Stimulated activated CD4-positive, alpha-beta T cell treated with anti-CD3 and anti-CD28 coated beads, Interleukin-12 subunit alpha, Interleukin-12 subunit beta, amount 100 ng/mL, for 48 hours (primary cell): ENCODE data around the gene COPE.

Experiments used
- DNase-seq, 3 donors: peaks; one replicate each; pipeline ENCODE4 v3.0.0-alpha.2; 2020; ENCODE audit warnings: low read depth in 2 of 3, low spot score in 1 of 3

Gene COPE

GRCh38 chr19:18868380-18869022 lies 50.7 kb downstream of the COPE start:
- DNase-seq = no peak

- no peak for DNase-seq
Observed at GRCh38 chr19:18867751-18868150, 51.4 kb downstream of the COPE start.

- DNase-seq = no peak
Observed at GRCh38 chr19:18867199-18867598, 52.0 kb downstream of the COPE start.

GRCh38 chr19:18866800-18867123 lies 52.4 kb downstream of the COPE start:
- DNase-seq = no peak

GRCh38 chr19:18865973-18866799 lies 53.0 kb downstream of the COPE start:
- DNase-seq = peak; percentile 24 to 53 (median 49)

- DNase-seq = no peak
Observed at GRCh38 chr19:18865106-18865972, 53.8 kb downstream of the COPE start.

GRCh38 chr19:18863843-18864362 lies 55.3 kb downstream of the COPE start:
- no peak for DNase-seq

- no peak for DNase-seq
Observed at GRCh38 chr19:18862976-18863842, 56.0 kb downstream of the COPE start.

- no peak for DNase-seq
Observed at GRCh38 chr19:18861917-18862316, 57.3 kb downstream of the COPE start.

- no peak for DNase-seq
Observed at GRCh38 chr19:18861235-18861634, 58.0 kb downstream of the COPE start.

- DNase-seq = no peak
Observed at GRCh38 chr19:18860725-18861124, 58.5 kb downstream of the COPE start.

- no peak for DNase-seq
Observed at GRCh38 chr19:18860302-18860700, 58.9 kb downstream of the COPE start.

- no peak for DNase-seq
Observed at GRCh38 chr19:18859676-18860301, 59.4 kb downstream of the COPE start.

- DNase-seq = no peak
Observed at GRCh38 chr19:18858906-18859646, 60.1 kb downstream of the COPE start.

GRCh38 chr19:18857223-18857622 lies 62.0 kb downstream of the COPE start:
- DNase-seq = no peak

- DNase-seq = no peak
Observed at GRCh38 chr19:18856385-18857126, 62.6 kb downstream of the COPE start.

- no peak for DNase-seq
Observed at GRCh38 chr19:18855647-18856384, 63.4 kb downstream of the COPE start.

- no peak for DNase-seq
Observed at GRCh38 chr19:18854982-18855381, 64.2 kb downstream of the COPE start.
